OCI-LY1 (cell line): Measurements from ENCODE around the gene IDI1.

Source experiments
- H2AFZ ChIP-seq: fragments of 200-600 bp; sonication (generic), shearing (Covaris generic); 2 replicates; pipeline ENCODE4 v1.6.0; 2014; ENCODE audit warnings: antibody characterized with exemption, mild to moderate bottlenecking, low read length
- H3F3A ChIP-seq: fragments of 200-600 bp; sonication (generic), shearing (Covaris generic); 2 replicates; pipeline ENCODE4 v1.6.0; 2014; ENCODE audit warnings: mild to moderate bottlenecking, antibody characterized with exemption, low read length, moderate library complexity; ENCODE audit not compliant: insufficient read depth
- H3K27ac ChIP-seq: fragments of 200-600 bp; sonication (generic); 2 replicates; pipeline ENCODE4 v1.5.1; 2014; ENCODE audit warnings: low read length, mixed run types, mild to moderate bottlenecking, low read depth; ENCODE audit not compliant: poor library complexity, severe bottlenecking
- H3K27me3 ChIP-seq: fragments of 200-600 bp; sonication (generic); 2 replicates; pipeline ENCODE4 v1.6.0; 2014; ENCODE audit warnings: antibody characterized with exemption, mild to moderate bottlenecking, low read length, moderate library complexity; ENCODE audit not compliant: insufficient read depth
- H3K36me3 ChIP-seq: fragments of 200-600 bp; sonication (generic); 2 replicates; pipeline ENCODE4 v1.6.1; 2014; ENCODE audit warnings: mild to moderate bottlenecking, antibody characterized with exemption, low read length, moderate library complexity, mixed read lengths; ENCODE audit not compliant: insufficient read depth
- H3K4me1 ChIP-seq: fragments of 200-600 bp; sonication (generic); 2 replicates; pipeline ENCODE4 v1.5.1; 2014; ENCODE audit warnings: mild to moderate bottlenecking, low read length, moderate library complexity; ENCODE audit not compliant: insufficient read depth, severe bottlenecking
- H3K4me2 ChIP-seq: fragments of 200-600 bp; sonication (generic), shearing (Covaris generic); 2 replicates; pipeline ENCODE4 v1.6.1; 2014; ENCODE audit warnings: low read length
- H3K4me3 ChIP-seq: fragments of 200-600 bp; sonication (generic); 2 replicates; pipeline ENCODE4 v1.5.1; 2014; ENCODE audit warnings: low read length, low read depth, mild to moderate bottlenecking, mixed read lengths; ENCODE audit not compliant: poor library complexity, severe bottlenecking
- H3K79me2 ChIP-seq: fragments of 200-600 bp; shearing (Covaris generic); 2 replicates; pipeline ENCODE4 v1.6.1; 2016; ENCODE audit warnings: mixed run types, low read length, mixed read lengths; ENCODE audit not compliant: insufficient read depth
- H3K9ac ChIP-seq: fragments of 200-600 bp; sonication (generic), shearing (Covaris generic); 2 replicates; pipeline ENCODE4 v1.6.1; 2014; ENCODE audit warnings: mild to moderate bottlenecking, low read length, mixed read lengths
- H3K9me2 ChIP-seq: fragments of 200-600 bp; sonication (generic), shearing (Covaris generic); 2 replicates; pipeline ENCODE4 v1.6.1; 2014; ENCODE audit warnings: low read depth, mild to moderate bottlenecking, low read length, mixed read lengths
- H3K9me3 ChIP-seq: fragments of 200-600 bp; shearing (Covaris generic); 2 replicates; pipeline ENCODE4 v1.6.1; 2014; ENCODE audit warnings: low read length, mixed read lengths
- H4K20me1 ChIP-seq: fragments of 200-600 bp; sonication (generic), shearing (Covaris generic); 2 replicates; pipeline ENCODE4 v1.6.0; 2016; ENCODE audit warnings: mild to moderate bottlenecking, low read length; ENCODE audit not compliant: insufficient read depth
- EZH2 ChIP-seq: fragments of 200-600 bp; sonication (generic), shearing (Covaris generic); IDR thresholded peaks from 2 replicates; pipeline ENCODE4 v1.8.0; 2017; ENCODE audit warnings: borderline replicate concordance, mixed run types, mild to moderate bottlenecking, antibody characterized with exemption, low read length, moderate library complexity, mixed read lengths
- TF ChIP-seq, protein P1 (sequence below): fragments of 200-600 bp; sonication (generic), shearing (Covaris generic); IDR thresholded peaks from 2 replicates; pipeline ENCODE4 v1.5.1; 2017; ENCODE audit warnings: mild to moderate bottlenecking, antibody characterized with exemption, low read length, moderate library complexity, mixed read lengths

IDI1 gene

GRCh38 chr10:1090696-1091095, 41.8 kb upstream of the IDI1 start:
- Histone ChIP-seq H3K4me1 (no peaks in the 10 kb centered on the region), H3K4me3 (no peak overlapping the region), H3F3A (no peaks in the 10 kb centered on the region), H3K36me3 (peaks cover 83% of the 10 kb centered on the region), H3K79me2 (no peaks in the 10 kb centered on the region), H3K27ac (no peak overlapping the region), H2AFZ (no peak overlapping the region), H4K20me1 (no peaks in the 10 kb centered on the region), H3K9ac (no peak overlapping the region), H3K4me2 (no peak overlapping the region), H3K9me3 (no peaks in the 10 kb centered on the region), H3K9me2 (no peaks in the 10 kb centered on the region), H3K27me3 (no peaks in the 10 kb centered on the region)
- TF ChIP-seq EZH2, result no peak
- TF ChIP-seq, protein P1, sequence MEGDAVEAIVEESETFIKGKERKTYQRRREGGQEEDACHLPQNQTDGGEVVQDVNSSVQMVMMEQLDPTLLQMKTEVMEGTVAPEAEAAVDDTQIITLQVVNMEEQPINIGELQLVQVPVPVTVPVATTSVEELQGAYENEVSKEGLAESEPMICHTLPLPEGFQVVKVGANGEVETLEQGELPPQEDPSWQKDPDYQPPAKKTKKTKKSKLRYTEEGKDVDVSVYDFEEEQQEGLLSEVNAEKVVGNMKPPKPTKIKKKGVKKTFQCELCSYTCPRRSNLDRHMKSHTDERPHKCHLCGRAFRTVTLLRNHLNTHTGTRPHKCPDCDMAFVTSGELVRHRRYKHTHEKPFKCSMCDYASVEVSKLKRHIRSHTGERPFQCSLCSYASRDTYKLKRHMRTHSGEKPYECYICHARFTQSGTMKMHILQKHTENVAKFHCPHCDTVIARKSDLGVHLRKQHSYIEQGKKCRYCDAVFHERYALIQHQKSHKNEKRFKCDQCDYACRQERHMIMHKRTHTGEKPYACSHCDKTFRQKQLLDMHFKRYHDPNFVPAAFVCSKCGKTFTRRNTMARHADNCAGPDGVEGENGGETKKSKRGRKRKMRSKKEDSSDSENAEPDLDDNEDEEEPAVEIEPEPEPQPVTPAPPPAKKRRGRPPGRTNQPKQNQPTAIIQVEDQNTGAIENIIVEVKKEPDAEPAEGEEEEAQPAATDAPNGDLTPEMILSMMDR, result no peak

DNA sequence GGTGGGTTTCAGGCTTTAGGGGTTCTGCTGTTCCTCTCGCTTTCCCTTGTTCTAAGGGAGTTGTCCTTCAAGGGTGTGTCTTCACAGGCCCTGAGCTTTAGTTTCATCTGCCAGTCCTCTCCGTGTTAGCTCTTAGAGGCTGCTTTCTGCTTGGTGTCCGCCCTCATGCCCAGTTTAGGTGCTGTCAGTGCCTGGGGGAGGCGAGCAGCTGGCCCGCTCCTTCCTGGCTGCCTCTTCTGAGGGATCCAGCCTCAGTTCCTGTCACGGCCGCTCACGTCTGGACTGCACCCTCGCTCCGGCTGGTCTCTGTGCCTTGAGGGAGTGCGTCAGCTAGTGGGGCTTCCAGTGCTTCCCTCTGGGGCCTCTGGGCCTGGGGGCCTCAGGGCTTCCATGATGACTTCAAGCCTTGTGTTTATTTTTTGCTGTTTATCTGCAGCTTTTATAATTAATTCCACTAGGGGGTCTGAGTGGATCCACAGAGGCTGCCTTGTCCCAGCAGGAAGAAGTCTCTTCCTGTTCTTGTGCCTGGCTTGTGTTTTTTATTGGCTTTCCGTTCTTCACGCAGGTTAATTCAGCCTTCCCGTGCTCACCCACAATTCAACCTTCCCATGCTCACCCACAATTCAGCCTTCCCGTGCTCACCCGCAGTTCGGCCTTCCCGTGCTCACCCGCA, 40.2 kb upstream of the IDI1 start:
- H2AFZ ChIP-seq, result no peak overlapping the region
- H3K9ac ChIP-seq, result no peak overlapping the region

GRCh38 chr10:1086787-1087186, 37.9 kb upstream of the IDI1 start:
- Histone ChIP-seq H3K9me3 (no peaks in the 10 kb centered on the region), H4K20me1 (no peaks in the 10 kb centered on the region), H3K36me3 (peaks cover 91% of the 10 kb centered on the region), H3K27ac (no peak overlapping the region), H3K9ac (no peak overlapping the region), H3F3A (no peaks in the 10 kb centered on the region), H3K9me2 (no peaks in the 10 kb centered on the region), H3K4me2 (no peak overlapping the region), H3K79me2 (no peaks in the 10 kb centered on the region), H3K27me3 (no peaks in the 10 kb centered on the region), H2AFZ (no peak overlapping the region), H3K4me1 (no peaks in the 10 kb centered on the region), H3K4me3 (no peak overlapping the region)
- no peak for TF ChIP-seq EZH2
- TF ChIP-seq, protein P1, result no peak

More for the DNA sequence above, 40.2 kb upstream of the IDI1 start:
- H3F3A ChIP-seq, result no peaks in the 10 kb centered on the region
- H3K4me2 ChIP-seq, result no peak overlapping the region
- peaks cover 82% of the 10 kb centered on the region for H3K36me3 ChIP-seq
- no peaks in the 10 kb centered on the region for H3K9me2 ChIP-seq
- no peaks in the 10 kb centered on the region for H3K4me1 ChIP-seq
- H3K79me2 ChIP-seq, result no peaks in the 10 kb centered on the region
- TF ChIP-seq, protein P1, result no peak
- no peak for TF ChIP-seq EZH2
- no peaks in the 10 kb centered on the region for H3K9me3 ChIP-seq
- H3K27me3 ChIP-seq, result no peaks in the 10 kb centered on the region
- no peaks in the 10 kb centered on the region for H4K20me1 ChIP-seq
- H3K4me3 ChIP-seq, result no peak overlapping the region
- H3K27ac ChIP-seq, result no peak overlapping the region
